Endothelial cell (in vitro differentiated cells): Measurements from ENCODE around the gene POLR1H. TPM values are rescaled to one million over a fixed set of nuclear protein-coding genes. Genes with fewer than 3 reads are reported as not detected.

Experiments
- DNase-seq: peaks from one replicate; pipeline ENCODE4 v3.0.0; 2021; ENCODE audit warnings: low spot score
- H3K27ac Mint-ChIP-seq: one replicate; pipeline ENCODE4 v1.8.0; 2021; ENCODE audit warnings: mixed read lengths, inconsistent platforms; ENCODE audit not compliant: unreplicated experiment
- H3K27me3 Mint-ChIP-seq: one replicate; pipeline ENCODE4 v1.8.0; 2021; ENCODE audit warnings: mild to moderate bottlenecking, moderate library complexity, mixed read lengths, inconsistent platforms; ENCODE audit not compliant: unreplicated experiment
- H3K36me3 Mint-ChIP-seq: one replicate; pipeline ENCODE4 v1.8.0; 2021; ENCODE audit warnings: mild to moderate bottlenecking, low read depth, mixed read lengths, inconsistent platforms; ENCODE audit not compliant: unreplicated experiment
- H3K4me1 Mint-ChIP-seq: one replicate; pipeline ENCODE4 v1.8.0; 2021; ENCODE audit warnings: mild to moderate bottlenecking, mixed read lengths, inconsistent platforms; ENCODE audit not compliant: unreplicated experiment
- H3K4me3 Mint-ChIP-seq: one replicate; pipeline ENCODE4 v1.8.0; 2021; ENCODE audit warnings: mild to moderate bottlenecking, mixed read lengths, inconsistent platforms; ENCODE audit not compliant: unreplicated experiment
- H3K9me3 Mint-ChIP-seq: one replicate; pipeline ENCODE4 v1.8.0; 2021; ENCODE audit warnings: mixed read lengths, inconsistent platforms; ENCODE audit not compliant: unreplicated experiment
- CTCF ChIP-seq: fragments of 200-600 bp; sonication (generic); IDR thresholded peaks from one replicate; pipeline ENCODE4 v1.5.0; 2021; ENCODE audit warnings: antibody characterized with exemption; ENCODE audit not compliant: unreplicated experiment
- total RNA-seq: library from RNA; stranded (reverse); fragmentation: NEBNext Ultra II Directional; extraction: Animal tissue kit (Norgen Biotek cat#: 25700); gene quantifications from one replicate; pipeline ENCODE4 v1.2.1, GENCODE V29; 2021; ENCODE audit not compliant: unreplicated experiment

Gene POLR1H
- total RNA-seq, 1 donor from 2014 or later: 39.0 TPM

- TF ChIP-seq CTCF: no peak
- DNase-seq: no peak
- Mint-ChIP-seq H3K36me3 (no peaks in the 10 kb centered on the region), H3K9me3 (no peaks in the 10 kb centered on the region), H3K27ac (no peak overlapping the region), H3K4me1 (no peaks in the 10 kb centered on the region), H3K4me3 (no peak overlapping the region), H3K27me3 (peaks cover 4% of the 10 kb centered on the region)
Measured at GRCh38 chr6:30113841-30114240, 52.8 kb downstream of the POLR1H start.

Other genes starting within 250 kb of the POLR1H start
- 0.41 TPM for gene HLA-G, start 233.4 kb upstream of the POLR1H start, total RNA-seq
- 167 TPM for gene HLA-A, start 118.7 kb upstream of the POLR1H start, total RNA-seq
- gene PPP1R11, start 5.9 kb downstream of the POLR1H start, total RNA-seq: 39.3 TPM
- not detected for gene RNF39, start 14.5 kb downstream of the POLR1H start, total RNA-seq
- gene TRIM31, start 51.8 kb downstream of the POLR1H start, total RNA-seq: not detected
- gene TRIM40, start 74.9 kb downstream of the POLR1H start, total RNA-seq: not detected
- gene TRIM10, start 99.9 kb downstream of the POLR1H start, total RNA-seq: not detected
- not detected for gene TRIM15, start 102.3 kb downstream of the POLR1H start, total RNA-seq
- 27.1 TPM for gene TRIM26, start 152.1 kb downstream of the POLR1H start, total RNA-seq